Skin epidermis (tissue), 12 donors: ENCODE data around the gene SSBP2.

Experiments
- H3K27ac ChIP-seq, 21 experiments: fragments of 200-600 bp; sonication (generic) in 11 of 21; one replicate each; pipeline ENCODE4 v1.5.0; 2020; ENCODE audit warnings: mild to moderate bottlenecking in 3 of 21, inconsistent platforms in 2 of 21, moderate library complexity in 2 of 21
- H3K4me3 ChIP-seq, 7 experiments: fragments of 200-600 bp; sonication (generic) in 2 of 7; one replicate each; pipeline ENCODE4 v1.5.0; 2020; ENCODE audit warnings: inconsistent platforms in 2 of 7, mild to moderate bottlenecking in 2 of 7, moderate library complexity in 1 of 7

Gene SSBP2

GRCh38 chr5:81768935-81769452 lies 18.1 kb upstream of the SSBP2 start:
- Histone ChIP-seq H3K4me3 (no peak overlapping the region), H3K27ac (peak overlapping the region in 5 of 21 experiments; percentile 8 to 59 (median 17))

- Histone ChIP-seq H3K27ac (no peak overlapping the region), H3K4me3 (no peak overlapping the region)
These were observed 17.0 kb upstream of the SSBP2 start for GRCh38 chr5:81767938-81768337.

GRCh38 chr5:81767097-81767496 lies 16.2 kb upstream of the SSBP2 start:
- Histone ChIP-seq H3K4me3 (no peak overlapping the region), H3K27ac (no peak overlapping the region)

- H3K4me3 ChIP-seq, result no peak overlapping the region
- H3K27ac ChIP-seq, result no peak overlapping the region
These were observed 15.7 kb upstream of the SSBP2 start for GRCh38 chr5:81766611-81767010.

- Histone ChIP-seq H3K4me3 (no peak overlapping the region), H3K27ac (no peak overlapping the region)
These were observed 12.5 kb upstream of the SSBP2 start for GRCh38 chr5:81763294-81763928.

GRCh38 chr5:81762853-81763252 lies 12.0 kb upstream of the SSBP2 start:
- Histone ChIP-seq H3K4me3 (no peak overlapping the region), H3K27ac (no peak overlapping the region)

- no peak overlapping the region for H3K4me3 ChIP-seq
These were observed 11.5 kb upstream of the SSBP2 start for GRCh38 chr5:81762401-81762800.

GRCh38 chr5:81761970-81762369 lies 11.1 kb upstream of the SSBP2 start:
- Histone ChIP-seq H3K27ac (no peak overlapping the region), H3K4me3 (no peak overlapping the region)

More at GRCh38 chr5:81762401-81762800, 11.5 kb upstream of the SSBP2 start:
- H3K27ac ChIP-seq, result no peak overlapping the region

- H3K4me3 ChIP-seq, result no peak overlapping the region
These were observed 10.4 kb upstream of the SSBP2 start for GRCh38 chr5:81761270-81761669.

GRCh38 chr5:81760521-81760920 lies 9.6 kb upstream of the SSBP2 start:
- no peak overlapping the region for H3K27ac ChIP-seq
- H3K4me3 ChIP-seq, result no peak overlapping the region

More at GRCh38 chr5:81761270-81761669, 10.4 kb upstream of the SSBP2 start:
- H3K27ac ChIP-seq, result no peak overlapping the region

GRCh38 chr5:81759632-81760005 lies 8.7 kb upstream of the SSBP2 start:
- H3K27ac ChIP-seq, result peak overlapping the region in 2 of 21 experiments; percentile 11 to 31
- no peak overlapping the region for H3K4me3 ChIP-seq

GRCh38 chr5:81757404-81757803 lies 6.5 kb upstream of the SSBP2 start:
- Histone ChIP-seq H3K27ac (peak overlapping the region in 1 of 21 experiments; percentile 40), H3K4me3 (no peak overlapping the region)

GRCh38 chr5:81756016-81756415 lies 5.1 kb upstream of the SSBP2 start:
- Histone ChIP-seq H3K4me3 (no peak overlapping the region), H3K27ac (peak overlapping the region in 12 of 21 experiments; percentile 2 to 71 (median 52))

- no peak overlapping the region for H3K4me3 ChIP-seq
- H3K27ac ChIP-seq, result peak overlapping the region in 13 of 21 experiments; percentile 13 to 71 (median 52)
These were observed 4.4 kb upstream of the SSBP2 start for GRCh38 chr5:81755320-81755719.

GRCh38 chr5:81754621-81755020 lies 3.7 kb upstream of the SSBP2 start:
- Histone ChIP-seq H3K27ac (peak overlapping the region in 5 of 21 experiments; percentile 28 to 71 (median 33)), H3K4me3 (no peak overlapping the region)

GRCh38 chr5:81753429-81753828 lies 2.5 kb upstream of the SSBP2 start:
- peak overlapping the region in 1 of 21 experiments; percentile 16 for H3K27ac ChIP-seq
- H3K4me3 ChIP-seq, result no peak overlapping the region

GRCh38 chr5:81752644-81752963 lies 1.7 kb upstream of the SSBP2 start:
- no peak overlapping the region for H3K4me3 ChIP-seq
- H3K27ac ChIP-seq, result peak overlapping the region in 3 of 21 experiments; percentile 98 to 100 (median 98)

GRCh38 chr5:81751836-81752643 lies 1.1 kb upstream of the SSBP2 start:
- Histone ChIP-seq H3K27ac (peak overlapping the region; percentile 85 to 100 (median 98)), H3K4me3 (peak overlapping the region; percentile 81 to 98 (median 94))

- Histone ChIP-seq H3K27ac (peak overlapping the region; percentile 39 to 100 (median 93)), H3K4me3 (peak overlapping the region; percentile 81 to 98 (median 94))
These were observed 439 bp downstream of the SSBP2 start for GRCh38 chr5:81750308-81751008.
